Tibial artery (tissue), 4 donors: ENCODE data around the gene MAP3K14.

Experiments
- DNase-seq, 2 donors: peaks; one replicate each; pipeline ENCODE4 v3.0.0-alpha.2; 2019
- H3K27ac ChIP-seq, 2 donors: fragments of 200-600 bp; sonication (generic) in 1 of 2; 1 replicate in 1 of 2; 2 replicates in 1 of 2; pipeline ENCODE4 v1.5.1; 2018 to 2019; ENCODE audit warnings: mild to moderate bottlenecking in 1 of 2
- H3K27me3 ChIP-seq, 2 donors: fragments of 200-600 bp; sonication (generic) in 1 of 2; one replicate each; pipeline versions ENCODE4 v1.5.1 to v1.6.0; 2016 to 2019
- H3K36me3 ChIP-seq, 3 donors: fragments of 200-600 bp; sonication (generic) in 2 of 3; one replicate each; pipeline ENCODE4 v1.5.1; 2016 to 2019; ENCODE audit warnings: mild to moderate bottlenecking in 2 of 3
- H3K4me1 ChIP-seq, 4 donors: fragments of 200-600 bp; sonication (generic) in 2 of 4; 1 replicate in 3 of 4; 2 replicates in 1 of 4; pipeline ENCODE4 v1.5.1; 2016 to 2019
- H3K4me3 ChIP-seq, 2 donors: fragments of 200-600 bp; sonication (generic) in 1 of 2; 1 replicate in 1 of 2; 2 replicates in 1 of 2; pipeline ENCODE4 v1.5.1; 2018 to 2019; ENCODE audit warnings: mild to moderate bottlenecking in 2 of 2
- H3K9me3 ChIP-seq, 3 donors: fragments of 200-600 bp; sonication (generic) in 1 of 3; one replicate each; pipeline ENCODE4 v1.5.1; 2016 to 2019
- intact Hi-C: fragments of 100-400 bp; cut with DNase I; formaldehyde crosslinking; loops from one replicate; pipeline ENCODE4 v1.15.0; 2023; ENCODE audit warnings: low total_unique reads
- TF ChIP-seq, protein P1 (sequence below), 2 experiments: fragments of 200-600 bp in 1 of 2; fragments of 450-650 bp in 1 of 2; IDR thresholded peaks; one replicate each; pipeline ENCODE4 v1.5.1; 2017 to 2019; ENCODE audit warnings: antibody characterized with exemption in 2 of 2, mild to moderate bottlenecking in 1 of 2, moderate library complexity in 1 of 2

MAP3K14 gene

GRCh38 chr17:45248132-45248957 lies 68.5 kb downstream of the MAP3K14 start:
- Histone ChIP-seq H3K4me3 (peak overlapping the region; percentile 46 to 60), H3K27ac (no peak overlapping the region), H3K27me3 (peaks cover 0 to 38% of the 10 kb centered on the region in 2 donors), H3K9me3 (no peaks in the 10 kb centered on the region), H3K36me3 (peaks cover 0 to 14% (median 0%) of the 10 kb centered on the region in 3 donors), H3K4me1 (peaks cover 0 to 19% (median 18%) of the 10 kb centered on the region in 4 donors)
- intact Hi-C loops, result no loop called here
- TF ChIP-seq, protein P1, sequence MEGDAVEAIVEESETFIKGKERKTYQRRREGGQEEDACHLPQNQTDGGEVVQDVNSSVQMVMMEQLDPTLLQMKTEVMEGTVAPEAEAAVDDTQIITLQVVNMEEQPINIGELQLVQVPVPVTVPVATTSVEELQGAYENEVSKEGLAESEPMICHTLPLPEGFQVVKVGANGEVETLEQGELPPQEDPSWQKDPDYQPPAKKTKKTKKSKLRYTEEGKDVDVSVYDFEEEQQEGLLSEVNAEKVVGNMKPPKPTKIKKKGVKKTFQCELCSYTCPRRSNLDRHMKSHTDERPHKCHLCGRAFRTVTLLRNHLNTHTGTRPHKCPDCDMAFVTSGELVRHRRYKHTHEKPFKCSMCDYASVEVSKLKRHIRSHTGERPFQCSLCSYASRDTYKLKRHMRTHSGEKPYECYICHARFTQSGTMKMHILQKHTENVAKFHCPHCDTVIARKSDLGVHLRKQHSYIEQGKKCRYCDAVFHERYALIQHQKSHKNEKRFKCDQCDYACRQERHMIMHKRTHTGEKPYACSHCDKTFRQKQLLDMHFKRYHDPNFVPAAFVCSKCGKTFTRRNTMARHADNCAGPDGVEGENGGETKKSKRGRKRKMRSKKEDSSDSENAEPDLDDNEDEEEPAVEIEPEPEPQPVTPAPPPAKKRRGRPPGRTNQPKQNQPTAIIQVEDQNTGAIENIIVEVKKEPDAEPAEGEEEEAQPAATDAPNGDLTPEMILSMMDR (IDR thresholded peaks at IDR 0.05), result no peak
- no peak for DNase-seq

GRCh38 chr17:45247429-45248131 lies 69.2 kb downstream of the MAP3K14 start:
- intact Hi-C loops, result no loop called here
- H3K27ac ChIP-seq, result no peak overlapping the region
- TF ChIP-seq, protein P1 (IDR thresholded peaks at IDR 0.05), result no peak
- H3K36me3 ChIP-seq, result peaks cover 0 to 14% (median 0%) of the 10 kb centered on the region in 3 donors
- H3K27me3 ChIP-seq, result peaks cover 0 to 45% of the 10 kb centered on the region in 2 donors
- H3K4me1 ChIP-seq, result peaks cover 0 to 19% (median 18%) of the 10 kb centered on the region in 4 donors
- no peaks in the 10 kb centered on the region for H3K9me3 ChIP-seq
- H3K4me3 ChIP-seq, result peak overlapping the region; percentile 46 to 60
- DNase-seq, result peak; percentile 68 to 87

DNA sequence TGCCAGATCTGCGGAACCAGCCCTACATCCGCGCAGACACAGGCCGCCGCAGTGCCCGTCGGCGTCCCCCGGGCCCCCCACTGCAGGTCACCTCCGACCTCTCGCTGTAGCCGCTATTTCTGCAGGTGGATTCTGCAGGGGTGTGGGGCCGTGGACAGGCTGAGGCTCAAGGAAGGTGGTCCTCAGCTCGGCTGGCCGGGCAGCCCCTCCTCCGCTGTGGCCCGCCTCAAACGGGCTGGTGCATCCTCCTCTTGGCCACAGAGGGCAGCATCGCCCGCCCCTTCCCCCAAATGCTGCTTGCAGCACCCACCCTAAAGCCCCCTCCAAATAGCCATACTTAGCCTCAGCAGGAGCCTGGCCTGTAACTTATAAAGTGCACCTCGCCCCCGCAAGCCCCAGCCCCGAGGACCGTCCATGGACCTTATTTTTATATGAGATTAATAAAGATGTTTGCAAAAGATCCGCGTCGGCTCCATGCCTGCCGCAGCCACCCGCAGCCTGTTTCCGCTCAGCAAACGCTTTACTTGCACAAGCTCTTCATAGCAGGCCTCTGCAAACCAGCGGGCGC lies 69.9 kb downstream of the MAP3K14 start:
- intact Hi-C loops, result no loop called here
- Histone ChIP-seq H3K27me3 (peaks cover 0 to 52% of the 10 kb centered on the region in 2 donors), H3K9me3 (no peaks in the 10 kb centered on the region), H3K27ac (no peak overlapping the region), H3K36me3 (peaks cover 0 to 14% (median 0%) of the 10 kb centered on the region in 3 donors), H3K4me1 (peaks cover 0 to 20% (median 18%) of the 10 kb centered on the region in 4 donors), H3K4me3 (peak overlapping the region; percentile 46 to 60)
- DNase-seq, result no peak
- TF ChIP-seq, protein P1 (IDR thresholded peaks at IDR 0.05), result no peak

- Histone ChIP-seq H3K27me3 (peaks cover 0 to 58% of the 10 kb centered on the region in 2 donors), H3K4me3 (no peak overlapping the region), H3K36me3 (peaks cover 0 to 14% (median 0%) of the 10 kb centered on the region in 3 donors)
Observed at GRCh38 chr17:45246338-45246737, 70.5 kb downstream of the MAP3K14 start.

More at GRCh38 chr17:45246338-45246737, 70.5 kb downstream of the MAP3K14 start:
- Histone ChIP-seq H3K9me3 (no peaks in the 10 kb centered on the region), H3K4me1 (peaks cover 0 to 26% (median 24%) of the 10 kb centered on the region in 4 donors), H3K27ac (no peak overlapping the region)
- TF ChIP-seq, protein P1 (IDR thresholded peaks at IDR 0.05), result no peak
- DNase-seq, result no peak
- intact Hi-C loops, result no loop called here
